GM23338 (cell line): ENCODE data around the gene RYR1. TPM values are rescaled to one million over a fixed set of nuclear protein-coding genes. Genes with fewer than 3 reads are reported as not detected.

ENCODE experiments used
- ATAC-seq: fragments of 200-7000 bp; cut with Tn5 transposase; 3 replicates; pipeline ENCODE4 v1.9.1; 2020
- DNase-seq: peaks from one replicate; pipeline ENCODE4 v3.0.0-alpha.2; 2015; ENCODE audit warnings: low spot score
- H2AFZ ChIP-seq: fragments of 200-600 bp; sonication (generic); 2 replicates; pipeline ENCODE4 v1.8.0; 2016; ENCODE audit warnings: antibody characterized with exemption, mild to moderate bottlenecking, moderate library complexity
- H3F3A ChIP-seq: fragments of 200-600 bp; sonication (generic); replicated peaks from 2 replicates; pipeline ENCODE4 v1.8.0; 2017; ENCODE audit warnings: antibody characterized with exemption, mixed run types, low read depth
- H3K27ac ChIP-seq: fragments of 200-600 bp; sonication (generic); 2 replicates; pipeline ENCODE4 v1.6.1; 2016; ENCODE audit warnings: low read depth
- H3K27me3 ChIP-seq: fragments of 200-600 bp; sonication (generic); 2 replicates; pipeline ENCODE4 v1.8.0; 2016; ENCODE audit warnings: mild to moderate bottlenecking, mixed run types, moderate library complexity; ENCODE audit not compliant: insufficient read depth
- H3K36me3 ChIP-seq: fragments of 200-600 bp; sonication (generic); 2 replicates; pipeline ENCODE4 v1.8.0; 2016; ENCODE audit warnings: mild to moderate bottlenecking; ENCODE audit not compliant: insufficient read depth
- H3K4me1 ChIP-seq: fragments of 200-600 bp; sonication (generic); 2 replicates; pipeline ENCODE4 v1.8.0; 2016; ENCODE audit warnings: mild to moderate bottlenecking, moderate library complexity; ENCODE audit not compliant: insufficient read depth
- H3K4me2 ChIP-seq: fragments of 200-600 bp; sonication (generic); 2 replicates; pipeline ENCODE4 v1.7.1; 2017; ENCODE audit warnings: mixed run types
- H3K4me3 ChIP-seq: fragments of 200-600 bp; sonication (generic); 2 replicates; pipeline ENCODE4 v1.6.1; 2016; ENCODE audit warnings: mixed run types
- H3K79me2 ChIP-seq: fragments of 200-600 bp; sonication (generic); replicated peaks from 2 replicates; pipeline ENCODE4 v1.8.0; 2017; ENCODE audit warnings: mild to moderate bottlenecking; ENCODE audit not compliant: insufficient read depth
- H3K9me2 ChIP-seq: fragments of 200-600 bp; sonication (generic); 2 replicates; pipeline ENCODE4 v1.8.0; 2017; ENCODE audit not compliant: insufficient read depth
- H4K20me1 ChIP-seq: fragments of 200-600 bp; sonication (generic); replicated peaks from 2 replicates; pipeline ENCODE4 v1.8.0; 2017; ENCODE audit warnings: mild to moderate bottlenecking; ENCODE audit not compliant: insufficient read depth
- H3K27ac Mint-ChIP-seq: 2 replicates; pipeline ENCODE4 v1.8.0; 2020; ENCODE audit warnings: inconsistent platforms, mild to moderate bottlenecking, moderate library complexity, mixed read lengths
- H3K27me3 Mint-ChIP-seq: 3 replicates; pipeline ENCODE4 v1.8.0; 2022; ENCODE audit warnings: low read depth, mild to moderate bottlenecking, moderate library complexity, mixed read lengths, inconsistent platforms; ENCODE audit not compliant: insufficient read depth, poor library complexity
- H3K36me3 Mint-ChIP-seq: 3 replicates; pipeline ENCODE4 v1.8.0; 2021; ENCODE audit warnings: low read depth, mild to moderate bottlenecking, inconsistent platforms, moderate library complexity, mixed read lengths
- H3K4me1 Mint-ChIP-seq: 3 replicates; pipeline ENCODE4 v1.8.0; 2020; ENCODE audit warnings: mild to moderate bottlenecking, inconsistent platforms, mixed read lengths
- H3K4me3 Mint-ChIP-seq: 3 replicates; pipeline ENCODE4 v1.8.0; 2021; ENCODE audit warnings: moderate library complexity, mild to moderate bottlenecking, inconsistent platforms, mixed read lengths
- H3K9me3 Mint-ChIP-seq: 3 replicates; pipeline ENCODE4 v1.8.0; 2020; ENCODE audit warnings: moderate library complexity, mild to moderate bottlenecking, inconsistent platforms, mixed read lengths
- CREB1 ChIP-seq: fragments of 250-450 bp; sonication (Bioruptor Pico); IDR thresholded peaks from 2 replicates; pipeline ENCODE4 v1.5.0; 2020; ENCODE audit warnings: low read depth, mild to moderate bottlenecking, moderate library complexity
- CTCF ChIP-seq, 2 experiments: fragments of 200-600 bp in 1 of 2; sonication (generic) in 1 of 2; conservative IDR thresholded peaks; 2 replicates each; pipeline versions ENCODE4 v1.5.1 to v1.6.1; 2016 to 2017; ENCODE audit warnings: antibody characterized with exemption in 2 of 2, low read depth in 2 of 2, mild to moderate bottlenecking in 2 of 2, moderate library complexity in 1 of 2
- ETS1 ChIP-seq: IDR thresholded peaks from 2 replicates; pipeline ENCODE4 v1.6.1; 2016; ENCODE audit warnings: antibody characterized with exemption
- EZH2 ChIP-seq: fragments of 200-600 bp; sonication (generic); IDR thresholded peaks from one replicate; pipeline ENCODE4 v1.8.0; 2017; ENCODE audit warnings: antibody characterized with exemption, mild to moderate bottlenecking, low read depth; ENCODE audit not compliant: unreplicated experiment
- EZH2phosphoT487 ChIP-seq: fragments of 200-600 bp; sonication (generic); IDR thresholded peaks from one replicate; pipeline ENCODE4 v1.8.1; 2018; ENCODE audit warnings: antibody characterized with exemption; ENCODE audit not compliant: unreplicated experiment
- JUNB ChIP-seq: IDR thresholded peaks from one replicate; pipeline ENCODE4 v1.6.1; 2016; ENCODE audit warnings: antibody characterized with exemption; ENCODE audit not compliant: unreplicated experiment
- NANOG ChIP-seq: IDR thresholded peaks from 2 replicates; pipeline ENCODE4 v1.6.1; 2016; ENCODE audit warnings: antibody characterized with exemption, borderline replicate concordance
- POLR2AphosphoS5 ChIP-seq: IDR thresholded peaks from 2 replicates; pipeline ENCODE4 v1.6.1; 2016; ENCODE audit warnings: antibody characterized with exemption, low read depth
- REST ChIP-seq: IDR thresholded peaks from one replicate; pipeline ENCODE4 v1.6.1; 2018; ENCODE audit warnings: antibody characterized with exemption; ENCODE audit not compliant: unreplicated experiment
- STAT1 ChIP-seq: IDR thresholded peaks from one replicate; pipeline ENCODE4 v1.6.1; 2016; ENCODE audit warnings: antibody characterized with exemption; ENCODE audit not compliant: unreplicated experiment
- ZNF114 ChIP-seq: fragments of 250-450 bp; sonication (Bioruptor Pico); IDR thresholded peaks from 2 replicates; pipeline ENCODE4 v1.5.0; 2020; ENCODE audit warnings: mild to moderate bottlenecking, moderate library complexity
- ZNF331 ChIP-seq: fragments of 250-450 bp; sonication (Bioruptor Pico); IDR thresholded peaks from 2 replicates; pipeline ENCODE4 v1.5.0; 2020; ENCODE audit warnings: low read depth, mild to moderate bottlenecking, moderate library complexity
- ZNF462 ChIP-seq: fragments of 250-450 bp; sonication (Bioruptor Pico); IDR thresholded peaks from 2 replicates; pipeline ENCODE4 v1.5.0; 2020; ENCODE audit warnings: mild to moderate bottlenecking, moderate library complexity
- polyA plus RNA-seq: library from polyadenylated mRNA; unstranded; fragments of >200 nt; fragmentation: Nextera tagmentation; extraction: Ambion mirVana; gene quantifications from 2 replicates; pipeline ENCODE4 v1.2.1, GENCODE V29; 2016
- total RNA-seq: library from RNA; depleted of rRNA; stranded (reverse); fragments of >200 nt; shearing (Covaris generic); gene quantifications from 2 replicates; pipeline ENCODE4 v1.2.3, GENCODE V29; 2014

Gene RYR1
- total and polyA plus RNA-seq, 2 experiments from 2014 or later, result 4.0 to 26.7 TPM

- no peak overlapping the region for H3K27ac ChIP-seq
- peak overlapping the region; percentile 55; the same call in 1 of the 2 replicates for H3K4me2 ChIP-seq
- TF ChIP-seq ETS1, result no peak
- no peak for TF ChIP-seq NANOG
- TF ChIP-seq POLR2AphosphoS5, result no peak
- TF ChIP-seq STAT1, result no peak
- TF ChIP-seq CREB1 (CRISPR knock-in tag), result no peak
- no peak for TF ChIP-seq EZH2phosphoT487
- no peak for TF ChIP-seq CTCF (conservative IDR thresholded peaks at IDR 0.05; ENCODE audit: low read depth in 2 of 2)
- TF ChIP-seq ZNF114 (CRISPR knock-in tag), result no peak
- no peak for TF ChIP-seq ZNF331 (CRISPR knock-in tag)
- no peak for TF ChIP-seq REST
- TF ChIP-seq ZNF462 (CRISPR knock-in tag), result no peak
- TF ChIP-seq JUNB, result no peak
- TF ChIP-seq EZH2, result no peak
- H3K4me1 Mint-ChIP-seq, result peaks cover 23% of the 10 kb centered on the region
- no peaks in the 10 kb centered on the region for H3K9me3 Mint-ChIP-seq
- no peak for DNase-seq
- H3K9me2 ChIP-seq, result no peaks in the 10 kb centered on the region
- H4K20me1 ChIP-seq, result no peaks in the 10 kb centered on the region
- no peak for ATAC-seq
- no peak overlapping the region for H3K27ac Mint-ChIP-seq
- peaks cover 17% of the 10 kb centered on the region for H3K27me3 Mint-ChIP-seq
- H3K36me3 Mint-ChIP-seq, result no peaks in the 10 kb centered on the region
- H3F3A ChIP-seq, result peaks cover 23% of the 10 kb centered on the region
- peaks cover 12% of the 10 kb centered on the region for H3K79me2 ChIP-seq
- no peaks in the 10 kb centered on the region for H3K27me3 ChIP-seq
- H3K4me1 ChIP-seq, result peaks cover 35% of the 10 kb centered on the region
- H3K4me3 Mint-ChIP-seq, result no peak overlapping the region
- H2AFZ ChIP-seq, result no peak overlapping the region; the same call in 1 of the 2 replicates
- H3K4me3 ChIP-seq, result no peak overlapping the region
- no peaks in the 10 kb centered on the region for H3K36me3 ChIP-seq
Observed at GRCh38 chr19:38430931-38431330, 2.6 kb upstream of the RYR1 start.
